Adrenal gland (tissue), 5 donors: ENCODE measurements around the gene WDR35.

Experiments
- POLR2A ChIP-seq, 2 donors: fragments of 450-650 bp; IDR thresholded peaks; one replicate each; pipeline ENCODE4 v1.6.1; 2017; ENCODE audit warnings: antibody characterized with exemption in 2 of 2, mild to moderate bottlenecking in 2 of 2, moderate library complexity in 1 of 2
- TF ChIP-seq, protein P1 (sequence below), 6 experiments: fragments of 450-650 bp in 4 of 6; fragments of 200-600 bp in 2 of 6; sonication (generic) in 1 of 6; IDR thresholded peaks; 1 replicate in 5 of 6; 2 replicates in 1 of 6; pipeline versions ENCODE4 v1.5.1 to v1.8.0; 2016 to 2021; ENCODE audit warnings: antibody characterized with exemption in 6 of 6, mild to moderate bottlenecking in 2 of 6, moderate library complexity in 1 of 6
- donor health status: DM: no; HTN: no; CAD: no.

DNA sequence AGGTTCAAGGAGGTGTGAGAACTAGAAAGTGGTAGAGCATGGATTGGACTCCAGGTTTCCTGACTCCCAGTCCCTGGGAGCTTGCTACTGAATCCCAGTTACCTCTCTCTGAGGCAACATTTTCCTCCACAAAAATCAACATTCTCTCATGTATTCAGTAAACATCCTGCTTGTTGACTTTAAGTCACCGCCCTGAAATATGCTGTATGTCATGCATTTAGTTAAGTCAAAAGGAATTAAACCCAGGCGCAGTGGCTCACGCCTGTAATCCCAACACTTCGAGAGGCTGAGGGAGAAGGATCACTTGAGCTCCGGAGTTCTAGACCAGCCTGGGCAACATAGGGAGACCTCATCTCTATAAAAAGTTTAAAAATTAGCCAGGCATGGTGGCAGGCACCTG lies 18.8 kb upstream of the WDR35 start:
- TF ChIP-seq, protein P1, sequence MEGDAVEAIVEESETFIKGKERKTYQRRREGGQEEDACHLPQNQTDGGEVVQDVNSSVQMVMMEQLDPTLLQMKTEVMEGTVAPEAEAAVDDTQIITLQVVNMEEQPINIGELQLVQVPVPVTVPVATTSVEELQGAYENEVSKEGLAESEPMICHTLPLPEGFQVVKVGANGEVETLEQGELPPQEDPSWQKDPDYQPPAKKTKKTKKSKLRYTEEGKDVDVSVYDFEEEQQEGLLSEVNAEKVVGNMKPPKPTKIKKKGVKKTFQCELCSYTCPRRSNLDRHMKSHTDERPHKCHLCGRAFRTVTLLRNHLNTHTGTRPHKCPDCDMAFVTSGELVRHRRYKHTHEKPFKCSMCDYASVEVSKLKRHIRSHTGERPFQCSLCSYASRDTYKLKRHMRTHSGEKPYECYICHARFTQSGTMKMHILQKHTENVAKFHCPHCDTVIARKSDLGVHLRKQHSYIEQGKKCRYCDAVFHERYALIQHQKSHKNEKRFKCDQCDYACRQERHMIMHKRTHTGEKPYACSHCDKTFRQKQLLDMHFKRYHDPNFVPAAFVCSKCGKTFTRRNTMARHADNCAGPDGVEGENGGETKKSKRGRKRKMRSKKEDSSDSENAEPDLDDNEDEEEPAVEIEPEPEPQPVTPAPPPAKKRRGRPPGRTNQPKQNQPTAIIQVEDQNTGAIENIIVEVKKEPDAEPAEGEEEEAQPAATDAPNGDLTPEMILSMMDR (IDR thresholded peaks at IDR 0.05), result no peak
- TF ChIP-seq POLR2A (IDR thresholded peaks at IDR 0.05), result no peak
